Stimulated activated CD8-positive, alpha-beta memory T cell treated with anti-CD3 and anti-CD28 coated beads, Interleukin-4, amount 100 ng/mL, for 24 hours (primary cell): ENCODE results near the gene MSRB2.

Source experiments
- DNase-seq: peaks from one replicate; pipeline ENCODE4 v3.0.0-alpha.2; 2020; ENCODE audit warnings: low read depth

MSRB2 gene

DNA sequence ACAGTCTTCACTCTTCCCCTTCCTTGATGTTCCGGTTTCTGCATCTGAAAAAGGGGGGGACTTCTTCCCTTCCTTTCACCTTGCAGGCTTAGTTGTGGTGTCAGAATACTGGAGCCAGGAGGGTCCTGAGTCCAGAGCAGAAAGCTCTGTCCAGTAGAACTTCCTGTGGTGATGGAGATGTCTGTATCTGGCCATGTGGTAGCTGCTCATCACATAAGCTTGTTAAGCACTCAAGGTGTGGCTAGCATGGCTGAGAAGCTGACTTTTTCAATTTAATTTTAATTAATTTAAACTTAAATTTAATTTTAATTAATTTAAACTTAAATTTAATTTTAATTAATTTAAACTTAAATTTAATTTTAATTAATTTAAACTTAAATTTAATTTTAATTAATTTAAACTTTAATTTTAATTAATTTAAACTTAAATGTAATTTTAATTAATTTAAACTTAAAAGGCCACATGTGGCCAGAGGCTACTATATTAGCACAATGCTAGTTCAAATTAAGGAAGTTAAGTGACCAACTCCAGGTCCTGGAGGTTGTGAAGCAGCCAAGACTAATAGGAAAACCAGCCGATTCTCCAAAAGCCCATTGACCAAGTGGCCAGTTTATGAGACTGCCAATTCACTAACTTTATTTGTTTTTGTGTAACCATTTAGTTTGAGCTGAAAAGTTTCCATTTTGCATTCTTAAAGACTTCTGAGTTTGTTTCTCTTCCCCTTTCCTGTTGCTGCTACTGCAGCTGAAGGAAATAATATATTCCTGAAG is 16.3 kb downstream of the MSRB2 start:
- no peak for DNase-seq

DNA sequence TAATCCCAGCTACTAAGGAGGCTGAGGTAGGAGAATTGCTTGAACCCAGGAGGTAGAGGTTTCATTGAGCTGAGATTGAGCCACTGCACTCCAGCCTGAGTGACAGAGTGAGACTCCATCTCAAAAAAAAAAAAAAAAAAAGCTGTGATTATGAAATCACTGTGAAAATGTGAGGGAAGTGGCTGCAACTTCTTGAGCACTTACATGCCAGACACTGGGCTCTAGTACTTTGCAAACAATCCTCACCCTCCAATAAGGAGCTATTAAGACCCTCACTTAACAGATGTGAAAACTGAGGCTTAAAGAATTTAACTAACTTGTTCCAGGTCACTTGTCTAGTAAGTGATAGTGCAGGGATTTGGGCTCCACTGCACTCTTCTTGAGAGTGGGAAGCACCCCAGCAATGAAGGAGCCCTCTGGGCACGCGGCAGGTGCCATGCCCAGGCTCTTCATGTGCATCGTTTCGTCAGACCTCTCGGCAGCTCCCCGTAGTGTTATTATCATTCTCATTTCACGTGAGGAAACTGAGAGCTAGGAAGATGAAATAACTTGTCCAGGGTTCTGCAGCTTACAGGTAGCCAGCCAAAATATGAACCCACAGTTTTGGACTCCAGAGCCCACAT is 19.0 kb downstream of the MSRB2 start:
- no peak for DNase-seq

DNA sequence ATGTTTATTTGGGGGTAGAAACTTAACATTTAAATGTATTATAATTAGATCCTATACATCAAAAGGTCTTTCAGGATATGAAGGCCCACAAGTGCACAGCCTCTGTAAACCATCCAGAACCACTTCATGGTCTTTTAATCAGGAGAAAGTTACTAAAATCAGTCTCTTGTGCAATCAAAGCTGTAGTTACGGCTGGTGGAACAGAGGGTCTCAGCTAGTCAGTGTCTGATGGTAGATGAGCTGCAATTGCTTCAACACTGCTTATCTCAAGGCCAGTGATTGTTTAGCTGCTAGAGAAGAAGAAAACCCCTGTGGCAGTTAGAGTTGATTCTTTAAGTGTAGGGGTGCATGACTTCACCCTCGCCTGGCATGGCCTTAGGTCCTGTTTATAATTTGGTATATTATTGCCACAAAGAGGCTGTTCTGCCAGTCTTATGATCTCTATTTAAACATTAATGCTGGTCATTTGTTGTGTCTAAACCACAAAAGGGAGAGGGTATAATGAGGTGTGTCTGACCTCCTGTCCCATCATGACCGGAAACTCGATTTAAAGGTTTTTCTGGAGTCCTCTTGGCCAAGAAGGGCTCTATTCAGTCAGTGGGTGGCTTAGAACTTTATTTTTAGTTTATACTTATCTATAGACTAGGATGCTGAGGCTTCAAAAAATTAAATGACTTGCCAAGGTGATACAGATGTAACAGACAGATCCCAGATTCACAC is 21.3 kb downstream of the MSRB2 start:
- DNase-seq: no peak

DNA sequence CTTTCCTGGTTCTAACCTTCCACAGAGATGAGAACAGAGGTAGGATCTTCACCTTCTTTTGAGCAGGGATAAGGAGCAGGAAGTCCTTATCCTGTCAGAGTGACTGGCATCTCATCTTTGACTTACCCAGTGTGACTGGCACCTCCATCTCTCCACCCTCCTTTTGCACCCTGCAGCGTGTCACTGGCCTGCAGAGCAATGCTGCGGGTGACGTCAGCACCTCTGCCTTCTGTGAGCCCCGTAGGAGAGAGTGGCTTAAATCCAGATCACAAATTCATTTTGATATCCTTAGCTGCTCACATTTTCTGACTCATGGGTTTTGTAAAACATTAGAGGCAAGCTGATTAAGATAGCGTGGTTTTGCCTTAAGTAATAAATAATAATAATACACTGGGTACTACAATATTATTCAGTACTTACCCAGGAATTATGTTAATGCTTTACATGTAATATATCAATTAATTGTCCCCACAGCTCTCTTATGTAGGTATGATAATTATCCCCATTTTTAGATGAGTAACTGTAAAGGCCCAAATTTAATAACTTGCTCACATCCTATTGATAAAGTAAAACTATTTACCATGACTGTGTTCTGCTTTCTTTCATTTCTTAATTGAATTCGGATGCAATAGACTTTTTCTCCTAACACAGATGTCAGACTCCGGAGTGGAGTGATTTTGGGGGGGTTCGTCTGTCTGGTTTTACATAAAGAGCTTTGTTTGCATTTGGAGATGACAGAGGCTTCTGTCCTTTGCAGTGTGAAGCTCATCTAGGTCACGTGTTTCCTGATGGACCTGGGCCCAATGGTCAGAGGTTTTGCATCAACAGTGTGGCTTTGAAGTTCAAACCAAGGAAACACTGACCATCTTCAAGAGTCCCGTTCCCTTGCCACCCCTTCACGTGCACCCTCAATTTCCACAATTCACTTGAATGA is 24.9 kb downstream of the MSRB2 start:
- DNase-seq: no peak

DNA sequence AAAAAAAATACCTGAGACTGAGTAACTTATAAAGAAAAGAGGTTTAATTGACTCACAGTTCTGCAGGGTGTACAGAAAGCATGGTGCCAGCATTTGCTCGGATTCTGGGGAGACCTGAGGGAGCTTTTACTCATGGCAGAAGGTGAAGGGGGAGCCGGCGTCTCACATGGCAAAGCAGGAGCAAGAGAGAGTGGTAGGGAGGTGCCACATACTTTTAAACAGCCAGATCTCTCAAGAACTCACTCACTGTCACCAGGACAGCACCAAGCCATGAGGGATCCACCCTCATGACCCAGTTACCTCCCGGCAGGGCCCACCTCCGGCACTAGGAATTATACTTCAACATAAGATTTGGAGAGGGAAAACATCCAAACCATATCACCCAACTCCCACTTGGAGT is 25.8 kb downstream of the MSRB2 start:
- DNase-seq: no peak

DNA sequence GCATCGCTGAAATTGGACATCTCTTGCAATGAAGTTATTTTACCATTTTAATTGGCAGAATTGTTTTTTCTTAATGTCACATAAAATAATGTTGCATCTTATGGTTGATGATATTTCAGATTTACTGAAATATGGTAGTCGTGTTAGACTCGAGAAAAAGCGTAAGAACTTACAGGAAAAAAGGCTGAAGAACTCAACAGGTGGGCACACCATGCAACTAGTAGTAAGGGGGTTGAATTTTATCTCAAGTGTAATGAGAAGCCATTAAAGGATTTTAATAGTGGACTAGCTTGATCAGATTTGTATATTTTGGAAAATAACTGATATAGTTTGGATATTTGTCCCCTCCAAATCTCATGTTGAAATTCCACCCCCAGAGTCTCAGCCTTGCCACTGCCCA is 41.1 kb downstream of the MSRB2 start:
- no peak for DNase-seq

DNA sequence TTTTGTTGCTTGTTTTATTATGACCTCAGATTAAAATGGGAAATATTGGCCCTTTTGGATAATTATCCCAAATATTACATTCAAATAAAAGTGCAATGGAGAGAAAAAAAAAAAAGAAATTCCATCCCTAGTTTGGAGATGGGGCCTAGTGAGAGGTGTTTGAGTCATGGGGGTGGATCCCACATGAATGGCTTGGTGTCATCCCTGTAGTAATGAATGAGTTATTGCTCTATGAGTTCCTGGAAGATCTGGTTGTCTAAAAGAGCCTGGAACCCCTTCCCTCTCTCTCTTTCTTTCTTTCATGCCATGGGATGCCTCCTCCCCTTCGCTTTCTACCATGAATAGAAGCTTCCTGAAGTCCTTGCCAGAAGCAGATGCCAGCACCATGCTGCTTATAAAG is 44.3 kb downstream of the MSRB2 start:
- DNase-seq: no peak

DNA sequence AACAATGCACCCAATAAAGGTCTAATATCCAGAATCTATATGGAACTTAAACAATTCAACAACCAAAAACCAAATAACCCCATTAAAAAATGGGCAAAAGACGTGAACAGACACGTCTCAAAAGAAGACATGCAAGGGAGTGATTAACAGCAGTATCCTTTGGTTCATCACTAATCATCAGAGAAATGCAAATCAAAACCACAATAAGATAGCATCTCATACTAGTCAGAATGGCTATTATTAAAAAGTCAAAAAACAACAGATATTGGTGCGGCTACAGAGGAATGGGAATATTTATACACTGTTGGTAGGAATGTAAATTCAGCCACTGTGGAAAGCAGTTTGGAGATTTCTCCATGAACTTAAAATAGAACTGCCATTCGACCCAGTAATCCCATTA is 46.6 kb downstream of the MSRB2 start:
- no peak for DNase-seq

DNA sequence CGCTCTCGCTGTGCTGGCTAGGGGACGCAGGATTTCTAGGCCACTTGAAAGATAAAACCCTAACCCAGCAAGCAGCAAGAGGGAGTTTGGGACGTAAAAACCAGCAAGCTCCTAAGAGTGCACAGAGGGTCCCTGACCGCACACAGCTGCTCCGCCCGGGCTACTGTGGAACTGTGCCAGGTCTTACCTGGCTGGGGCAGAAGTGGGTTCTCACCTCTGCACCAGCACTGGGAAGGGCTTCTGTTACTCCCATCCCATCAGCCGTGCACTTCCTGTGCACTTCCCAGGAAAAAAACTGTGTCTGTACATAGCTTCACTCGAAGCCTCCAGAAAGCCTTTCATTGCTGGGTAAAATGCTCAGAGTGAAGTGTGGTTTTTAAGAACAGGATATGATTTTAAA is 50.9 kb downstream of the MSRB2 start:
- no peak for DNase-seq

DNA sequence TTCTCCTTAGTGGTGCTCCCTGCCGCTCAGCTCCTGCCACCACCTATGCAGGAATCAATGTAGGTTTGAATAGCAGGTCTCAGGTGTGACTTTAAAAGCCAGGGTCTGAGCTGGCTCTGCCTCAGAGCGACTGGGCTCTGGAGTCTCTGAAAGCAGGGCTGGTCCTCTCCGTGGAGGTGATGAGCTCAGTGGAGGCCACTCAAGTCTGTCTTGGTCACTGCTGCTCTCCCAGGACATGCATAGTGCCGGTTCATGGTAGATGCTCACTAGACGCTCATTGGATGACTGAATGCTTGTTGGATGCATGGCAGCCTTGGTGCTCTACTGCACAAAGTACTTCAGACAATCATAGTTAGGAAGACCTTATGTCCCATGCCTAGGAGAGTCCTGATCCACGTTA is 51.7 kb downstream of the MSRB2 start:
- DNase-seq: no peak

DNA sequence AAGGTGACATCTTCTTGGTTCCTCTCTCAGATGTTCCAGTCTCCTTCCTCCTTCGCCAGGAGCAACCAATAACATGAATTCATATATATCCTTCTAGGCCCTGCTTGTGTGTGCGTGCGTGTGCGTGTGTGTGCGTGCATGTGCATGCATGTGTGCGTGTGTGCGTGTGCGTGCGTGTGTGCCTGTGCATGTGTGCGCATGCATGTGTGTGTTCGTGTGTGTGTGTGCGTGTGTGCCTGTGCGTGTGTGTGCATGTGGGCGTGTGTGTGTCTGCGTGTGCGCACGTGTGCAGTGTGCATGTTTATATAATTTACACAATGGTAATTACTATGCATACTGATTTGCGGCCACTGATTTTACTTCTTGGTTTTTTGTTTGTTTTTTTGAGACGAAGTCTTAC is 52.8 kb downstream of the MSRB2 start:
- no peak for DNase-seq

DNA sequence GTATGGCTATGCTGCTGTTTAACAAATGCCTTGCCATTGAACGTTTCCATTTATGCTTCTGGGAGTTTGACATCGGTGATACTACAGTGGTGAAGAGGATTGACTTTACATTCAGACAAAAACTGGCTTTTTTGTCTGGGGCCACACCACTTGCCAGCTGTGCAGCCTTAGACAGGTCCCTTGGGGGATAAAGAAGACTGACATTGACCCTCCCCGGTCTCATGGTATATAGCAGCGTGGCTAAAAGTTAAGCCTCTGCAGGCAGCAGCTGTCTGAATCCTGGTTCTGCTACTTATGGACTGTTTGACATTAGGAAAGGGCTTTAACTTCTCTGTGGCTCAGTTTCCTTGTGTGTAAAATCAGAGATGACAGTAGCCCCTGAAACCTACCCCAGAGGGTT is 54.7 kb downstream of the MSRB2 start:
- DNase-seq: no peak

DNA sequence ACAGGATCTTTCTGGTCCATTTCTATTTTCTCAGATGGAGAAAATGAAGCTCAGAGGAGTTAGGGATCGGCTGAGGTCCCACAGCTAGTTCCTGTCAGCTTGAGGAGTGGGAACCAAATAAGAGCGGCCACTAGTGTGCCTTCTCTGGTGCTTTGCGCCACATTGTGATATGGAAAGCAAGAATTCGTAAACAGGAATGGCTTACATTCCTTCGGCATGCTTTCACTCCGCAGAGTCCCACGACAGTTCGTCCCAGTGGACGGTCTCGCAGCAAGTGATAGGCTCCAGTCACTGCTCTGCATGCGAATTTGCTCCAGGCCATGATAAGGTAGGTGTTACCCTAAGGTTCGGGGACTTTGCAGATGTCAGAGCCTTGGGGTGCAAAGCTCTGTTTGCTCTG is 55.2 kb downstream of the MSRB2 start:
- no peak for DNase-seq

DNA sequence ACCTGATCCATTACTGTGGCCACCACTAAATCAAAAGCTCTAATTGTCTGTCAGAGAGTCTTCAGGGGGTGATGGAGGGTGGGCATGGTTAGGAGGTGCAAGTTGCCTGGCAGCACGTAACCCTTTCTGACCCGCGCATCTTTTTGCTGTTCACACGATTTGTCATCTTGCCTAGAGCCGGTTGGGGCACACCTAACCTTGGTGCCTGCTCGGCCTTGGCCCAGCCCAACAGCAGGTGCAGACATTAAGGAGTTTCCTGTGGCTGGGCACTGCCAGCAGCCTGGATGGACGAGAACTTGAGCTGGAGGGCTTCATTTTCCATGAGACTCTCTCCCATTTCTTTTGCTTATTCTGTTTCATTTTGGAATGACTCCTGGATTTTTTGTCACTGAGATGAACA is 55.7 kb downstream of the MSRB2 start:
- no peak for DNase-seq

DNA sequence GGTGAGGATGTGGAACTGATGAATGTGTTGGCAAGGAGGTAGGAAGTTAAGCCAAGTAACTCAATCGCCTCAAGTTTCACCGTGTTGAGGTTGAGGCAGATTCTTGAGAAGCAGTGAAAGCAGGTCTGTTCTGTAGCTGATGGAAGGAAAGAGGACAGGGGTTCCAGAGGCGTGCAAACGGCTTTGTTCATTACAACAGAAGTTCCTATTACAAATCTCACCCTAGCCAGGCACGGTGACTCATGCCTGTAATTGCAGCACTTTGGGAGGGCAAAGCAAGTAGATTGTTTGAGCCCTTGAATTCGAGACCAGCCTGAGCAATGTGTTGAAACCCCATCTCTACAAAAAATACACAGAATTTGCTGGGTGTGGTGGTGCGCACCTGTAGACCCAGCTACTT is 59.8 kb downstream of the MSRB2 start:
- no peak for DNase-seq

DNA sequence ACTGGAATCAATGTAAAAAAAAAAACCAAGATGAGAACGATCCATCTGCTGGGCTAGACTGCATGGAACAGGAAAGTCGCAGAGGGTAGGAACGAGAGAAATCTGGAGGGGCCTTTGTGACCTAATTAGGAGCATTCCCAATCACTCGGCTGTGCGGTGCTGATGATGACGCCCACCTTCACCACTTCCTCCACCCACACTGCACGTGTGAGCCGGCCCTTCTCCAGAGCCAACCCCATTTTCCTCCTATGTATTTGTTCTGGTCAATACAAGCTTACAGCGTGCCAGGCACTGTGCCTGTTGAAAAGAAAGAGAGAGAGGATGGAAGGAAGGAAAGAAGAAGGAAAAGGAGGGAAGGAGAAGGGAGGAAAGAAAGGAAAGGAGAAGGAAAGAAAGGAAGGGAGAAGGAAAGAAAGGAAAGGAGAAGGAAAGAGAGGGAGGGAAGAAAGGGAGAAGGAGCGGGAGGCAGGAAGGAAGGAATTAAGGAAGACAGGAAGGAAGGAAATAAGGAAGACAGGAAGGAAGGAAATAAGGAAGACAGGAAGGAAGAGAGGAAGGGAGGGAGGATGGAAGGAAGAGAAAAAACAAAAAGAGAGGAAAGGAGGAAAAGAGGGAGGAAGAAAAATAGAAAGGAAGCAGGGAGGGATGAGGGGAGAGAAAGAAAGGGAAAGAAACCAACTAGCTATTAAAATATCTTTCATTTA is 61.2 kb downstream of the MSRB2 start:
- no peak for DNase-seq

DNA sequence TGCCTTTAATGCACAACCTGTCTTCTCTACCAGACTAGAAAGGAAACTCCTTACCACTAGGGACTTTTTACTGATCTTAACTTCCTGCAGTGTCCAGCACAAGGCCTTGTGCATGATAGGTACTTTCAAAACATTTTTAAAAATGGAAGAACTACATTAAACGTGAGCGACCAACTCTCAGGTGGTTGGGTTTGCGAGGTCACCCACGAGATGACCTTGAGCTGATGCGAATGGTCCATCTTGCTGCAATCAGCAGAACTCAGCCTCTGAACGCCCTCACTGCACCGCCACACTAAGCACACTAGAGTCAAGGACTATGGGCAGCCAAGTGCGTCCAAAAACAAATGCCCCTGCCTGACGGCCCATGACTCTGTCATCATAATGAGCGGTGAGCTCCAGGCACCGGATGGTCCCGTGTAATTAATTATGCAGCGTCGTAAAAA is 61.9 kb downstream of the MSRB2 start:
- DNase-seq: no peak

DNA sequence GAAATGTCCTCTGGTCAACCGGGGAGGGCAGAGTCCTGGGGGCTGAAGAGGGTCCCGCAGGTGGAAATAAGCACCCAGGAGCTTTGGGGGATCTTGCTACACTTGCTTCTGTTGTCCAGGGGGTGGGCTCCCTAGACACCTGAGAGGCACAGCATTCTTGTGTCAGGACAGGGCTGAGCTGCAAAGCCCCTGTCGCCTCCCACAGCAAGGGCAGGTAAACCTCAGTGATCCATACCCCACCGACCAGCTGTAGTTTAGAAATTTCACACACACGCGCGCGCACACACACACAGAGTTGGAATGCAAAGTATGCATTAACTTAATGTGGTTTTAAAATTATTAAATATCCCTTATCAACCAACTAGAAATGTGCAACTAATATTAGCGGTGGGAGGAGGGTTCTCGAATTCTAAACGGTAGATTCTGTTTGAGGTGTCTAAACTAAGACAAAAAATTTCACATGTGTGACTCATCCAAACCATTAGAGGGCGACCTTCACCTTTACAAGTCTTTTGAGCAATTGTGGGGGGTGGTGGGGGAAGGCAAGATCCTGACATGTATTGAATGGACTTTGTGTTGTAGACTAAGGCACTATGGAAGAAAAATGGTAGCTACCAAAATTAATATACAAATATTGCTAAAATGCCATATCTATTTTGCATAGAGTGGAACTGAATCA is 62.5 kb downstream of the MSRB2 start:
- DNase-seq: no peak

DNA sequence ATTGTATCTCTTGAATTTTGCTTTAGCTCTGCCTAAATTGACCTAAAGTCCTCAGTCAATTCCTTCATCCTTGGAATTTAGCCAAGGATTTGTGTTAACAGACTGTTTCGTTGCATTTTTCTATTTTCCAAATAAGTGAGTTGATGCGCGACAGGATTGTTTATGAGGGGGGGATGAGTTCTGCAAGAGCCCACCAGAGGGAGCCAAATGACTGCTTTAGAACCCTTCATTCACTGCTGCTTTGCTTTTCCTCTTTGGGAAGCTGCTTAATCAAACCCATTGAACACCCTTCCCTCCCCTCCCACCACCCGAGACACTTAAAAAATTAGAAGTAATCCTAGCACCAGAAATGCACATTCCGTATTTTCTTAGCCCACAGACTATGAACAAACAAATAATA is 63.0 kb downstream of the MSRB2 start:
- DNase-seq: no peak

DNA sequence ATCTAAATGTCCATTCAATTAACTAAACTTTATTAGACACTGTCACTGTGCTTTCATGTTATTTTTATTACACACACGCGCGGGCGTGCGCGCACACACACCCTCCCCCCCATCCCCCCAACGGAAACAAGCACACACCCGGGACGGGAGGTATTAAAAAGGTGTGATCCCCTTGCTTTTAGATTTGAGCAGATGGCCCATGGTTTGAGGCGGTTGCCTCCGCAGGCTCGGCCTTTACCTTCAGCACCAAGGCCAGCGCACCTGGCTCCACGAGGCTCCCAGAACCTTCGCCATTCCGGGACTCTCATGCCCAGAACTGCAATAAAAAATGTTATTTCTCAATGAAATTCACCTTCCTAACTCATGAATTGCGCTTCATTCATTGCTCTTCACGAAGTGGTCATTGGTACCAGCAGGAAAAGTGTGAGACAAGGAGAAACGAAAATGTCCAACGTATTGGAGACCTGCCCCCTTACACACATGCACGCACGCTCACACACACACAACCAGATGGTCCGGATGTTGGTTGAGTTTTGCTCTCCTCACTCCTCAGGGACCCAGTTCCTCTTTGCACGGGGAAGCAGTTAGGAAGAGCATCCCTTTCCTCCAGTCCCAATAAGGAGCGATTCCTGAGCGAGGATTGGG is 76.0 kb downstream of the MSRB2 start:
- no peak for DNase-seq
